Glutamatergic neuron (in vitro differentiated cells): ENCODE data around the gene IRF4. TPM values are rescaled to one million over a fixed set of nuclear protein-coding genes. Genes with fewer than 3 reads are reported as not detected.

ENCODE experiments used
- DNase-seq: peaks from one replicate; pipeline ENCODE4 v3.0.0; 2022
- H3K27ac Mint-ChIP-seq: one replicate; pipeline ENCODE4 v1.8.0; 2020; ENCODE audit warnings: mild to moderate bottlenecking, mixed read lengths, inconsistent platforms; ENCODE audit not compliant: unreplicated experiment
- H3K27me3 Mint-ChIP-seq: one replicate; pipeline ENCODE4 v1.8.0; 2020; ENCODE audit warnings: mild to moderate bottlenecking, moderate library complexity, mixed read lengths, inconsistent platforms; ENCODE audit not compliant: unreplicated experiment
- H3K36me3 Mint-ChIP-seq: one replicate; pipeline ENCODE4 v1.8.0; 2020; ENCODE audit warnings: mild to moderate bottlenecking, mixed read lengths, inconsistent platforms; ENCODE audit not compliant: unreplicated experiment
- H3K4me1 Mint-ChIP-seq: one replicate; pipeline ENCODE4 v1.8.0; 2020; ENCODE audit warnings: mild to moderate bottlenecking, low read depth, mixed read lengths, inconsistent platforms; ENCODE audit not compliant: unreplicated experiment
- H3K4me3 Mint-ChIP-seq: one replicate; pipeline ENCODE4 v1.8.0; 2020; ENCODE audit warnings: mild to moderate bottlenecking, mixed read lengths, inconsistent platforms; ENCODE audit not compliant: unreplicated experiment
- H3K9me3 Mint-ChIP-seq: one replicate; pipeline ENCODE4 v1.8.0; 2020; ENCODE audit warnings: mild to moderate bottlenecking, moderate library complexity, mixed read lengths, inconsistent platforms; ENCODE audit not compliant: unreplicated experiment
- CTCF ChIP-seq: fragments of 200-600 bp; sonication (generic); IDR thresholded peaks from one replicate; pipeline ENCODE4 v1.5.0; 2021; ENCODE audit not compliant: partially characterized antibody, unreplicated experiment
- total RNA-seq: library from RNA; stranded (reverse); fragmentation: NEBNext Ultra II Directional; extraction: Animal tissue kit (Norgen Biotek cat#: 25700); gene quantifications from one replicate; pipeline ENCODE4 v1.2.1, GENCODE V29; 2021; ENCODE audit not compliant: unreplicated experiment

Gene IRF4
- total RNA-seq, 1 donor from 2014 or later: 0.37 TPM

- no peak for DNase-seq
- H3K4me1 Mint-ChIP-seq: no peaks in the 10 kb centered on the region
- H3K27ac Mint-ChIP-seq: no peak overlapping the region
- H3K9me3 Mint-ChIP-seq: peaks cover 22% of the 10 kb centered on the region
- no peak for TF ChIP-seq CTCF
- H3K27me3 Mint-ChIP-seq: peaks cover 2% of the 10 kb centered on the region
- H3K36me3 Mint-ChIP-seq: peaks cover 10% of the 10 kb centered on the region
- H3K4me3 Mint-ChIP-seq: no peak overlapping the region
These were observed 12.0 kb upstream of the IRF4 start for GRCh38 chr6:379410-380181.

GRCh38 chr6:380234-381218 is 11.0 kb upstream of the IRF4 start:
- H3K27ac Mint-ChIP-seq: no peak overlapping the region
- peaks cover 10% of the 10 kb centered on the region for H3K36me3 Mint-ChIP-seq
- H3K27me3 Mint-ChIP-seq: peaks cover 2% of the 10 kb centered on the region
- H3K4me3 Mint-ChIP-seq: no peak overlapping the region
- no peak for DNase-seq
- no peaks in the 10 kb centered on the region for H3K4me1 Mint-ChIP-seq
- TF ChIP-seq CTCF: no peak
- H3K9me3 Mint-ChIP-seq: peaks cover 19% of the 10 kb centered on the region

- no peak for DNase-seq
- H3K27ac Mint-ChIP-seq: no peak overlapping the region
- H3K9me3 Mint-ChIP-seq: peaks cover 14% of the 10 kb centered on the region
- no peak overlapping the region for H3K4me3 Mint-ChIP-seq
- H3K4me1 Mint-ChIP-seq: no peaks in the 10 kb centered on the region
- no peak for TF ChIP-seq CTCF
- H3K36me3 Mint-ChIP-seq: peaks cover 10% of the 10 kb centered on the region
- peaks cover 2% of the 10 kb centered on the region for H3K27me3 Mint-ChIP-seq
These were observed 9.7 kb upstream of the IRF4 start for GRCh38 chr6:381742-382461.

GRCh38 chr6:382883-383810 is 8.4 kb upstream of the IRF4 start:
- H3K4me3 Mint-ChIP-seq: no peak overlapping the region
- no peak for DNase-seq
- no peaks in the 10 kb centered on the region for H3K4me1 Mint-ChIP-seq
- no peak overlapping the region for H3K27ac Mint-ChIP-seq
- no peak for TF ChIP-seq CTCF
- peaks cover 2% of the 10 kb centered on the region for H3K27me3 Mint-ChIP-seq
- H3K36me3 Mint-ChIP-seq: peaks cover 10% of the 10 kb centered on the region
- peaks cover 11% of the 10 kb centered on the region for H3K9me3 Mint-ChIP-seq
